GM06990 (cell line): ENCODE measurements around the gene WNT7B.

Source experiments
- DNase-seq: peaks from one replicate; pipeline ENCODE4 v3.0.0-alpha.2; 2011; ENCODE audit not compliant: insufficient read length; ENCODE audit errors: extremely low read depth
- H3K27me3 ChIP-seq: replicated peaks from 2 replicates; pipeline ENCODE4 v1.6.0; 2011; ENCODE audit warnings: low read length; ENCODE audit not compliant: control insufficient read depth, insufficient read depth
- H3K36me3 ChIP-seq: 2 replicates; pipeline ENCODE4 v1.5.1; 2011; ENCODE audit warnings: low read length; ENCODE audit not compliant: control insufficient read depth, insufficient read depth
- H3K4me3 ChIP-seq: replicated peaks from 2 replicates; pipeline ENCODE4 v1.5.1; 2011; ENCODE audit warnings: low read depth, mild to moderate bottlenecking, control low read depth, low read length
- CTCF ChIP-seq: IDR thresholded peaks from 2 replicates; pipeline ENCODE4 v1.5.1; 2011; ENCODE audit warnings: low read length, control low read depth, mild to moderate bottlenecking, inconsistent platforms; ENCODE audit not compliant: insufficient read depth, poor library complexity, severe bottlenecking

Gene WNT7B

DNA sequence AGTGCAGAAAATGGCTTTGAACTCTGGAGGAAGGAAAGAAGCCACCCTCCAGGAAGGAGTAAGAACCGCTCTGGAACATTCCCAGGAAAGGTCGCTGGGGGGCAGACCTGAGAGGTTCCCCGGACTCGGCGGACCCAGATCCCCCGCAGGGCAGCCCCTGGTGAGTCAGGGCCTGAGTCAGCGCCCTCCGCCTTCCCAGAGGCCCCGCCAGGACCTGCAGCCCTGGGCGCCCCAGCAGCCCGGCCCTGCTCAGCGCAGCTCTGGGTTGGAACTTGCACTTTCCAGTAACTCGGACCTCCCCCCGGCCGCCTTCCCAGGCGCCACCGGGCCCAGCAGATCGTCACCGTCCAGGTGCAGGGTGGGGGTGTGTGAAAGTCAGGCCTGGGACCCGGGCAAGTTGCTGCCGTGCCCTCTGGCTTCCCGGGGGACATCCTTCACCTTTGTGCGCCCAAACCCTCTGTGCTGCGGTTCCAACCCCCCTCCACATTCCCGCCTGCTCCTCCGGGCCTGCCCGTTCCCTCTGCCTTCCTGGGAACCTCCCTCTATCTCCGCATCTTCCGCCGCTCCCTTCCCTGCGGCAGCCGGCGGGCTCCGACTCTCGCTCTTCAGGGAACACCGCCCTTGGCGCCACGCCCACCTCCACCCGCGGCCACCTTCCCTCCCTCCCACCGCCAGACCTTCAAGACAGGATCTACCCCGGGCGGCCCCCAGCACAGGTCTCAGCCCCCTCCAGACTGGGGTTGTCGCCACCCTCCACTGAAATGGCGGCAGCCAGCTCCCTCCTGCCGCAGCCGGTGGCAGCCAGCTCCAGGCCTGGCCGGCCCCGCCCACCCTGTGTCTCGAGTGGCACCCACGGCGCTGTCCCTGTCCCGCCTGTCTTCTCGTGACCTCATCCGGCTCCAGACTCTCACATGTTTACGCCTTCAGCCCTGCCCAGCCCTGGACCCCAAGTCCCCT lies 36.8 kb upstream of the WNT7B start:
- no peaks in the 10 kb centered on the region for H3K27me3 ChIP-seq
- H3K36me3 ChIP-seq = no peaks in the 10 kb centered on the region
- H3K4me3 ChIP-seq = peak overlapping the region; percentile 86
- peak; percentile 75 for TF ChIP-seq CTCF
- peak; percentile 84 for DNase-seq

DNA sequence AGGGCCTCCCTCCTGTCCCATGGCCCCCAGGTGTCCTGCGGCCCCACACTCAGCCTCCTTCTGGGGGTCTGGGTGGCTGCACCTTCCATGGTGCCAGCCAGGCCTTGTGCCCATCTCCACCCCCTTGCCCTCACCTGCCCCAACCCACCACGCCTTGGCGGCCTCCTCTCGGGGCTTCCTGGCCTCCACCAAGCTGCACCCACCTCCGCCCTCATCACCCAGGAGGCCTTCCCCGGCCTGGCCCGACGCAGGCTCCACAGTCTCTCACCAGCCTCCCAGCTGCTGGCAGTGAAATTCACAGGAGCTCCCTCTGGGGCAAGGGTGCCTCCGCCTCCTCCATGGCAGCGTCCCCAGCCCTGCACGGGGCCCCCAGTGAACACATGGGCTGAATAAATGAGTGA lies 35.9 kb upstream of the WNT7B start:
- no peak for DNase-seq
- no peak for TF ChIP-seq CTCF
- Histone ChIP-seq H3K27me3 (no peaks in the 10 kb centered on the region), H3K36me3 (no peaks in the 10 kb centered on the region), H3K4me3 (peak overlapping the region; percentile 86)

GRCh38 chr22:46012182-46012880 lies 35.4 kb upstream of the WNT7B start:
- Histone ChIP-seq H3K36me3 (no peaks in the 10 kb centered on the region), H3K4me3 (no peak overlapping the region; the same call in 1 of the 2 replicates), H3K27me3 (no peaks in the 10 kb centered on the region)
- no peak for DNase-seq
- no peak for TF ChIP-seq CTCF

- H3K4me3 ChIP-seq = no peak overlapping the region
- no peak for TF ChIP-seq CTCF
- no peak for DNase-seq
- no peaks in the 10 kb centered on the region for H3K36me3 ChIP-seq
- no peaks in the 10 kb centered on the region for H3K27me3 ChIP-seq
Observed at GRCh38 chr22:46011627-46012181, 34.7 kb upstream of the WNT7B start.

DNA sequence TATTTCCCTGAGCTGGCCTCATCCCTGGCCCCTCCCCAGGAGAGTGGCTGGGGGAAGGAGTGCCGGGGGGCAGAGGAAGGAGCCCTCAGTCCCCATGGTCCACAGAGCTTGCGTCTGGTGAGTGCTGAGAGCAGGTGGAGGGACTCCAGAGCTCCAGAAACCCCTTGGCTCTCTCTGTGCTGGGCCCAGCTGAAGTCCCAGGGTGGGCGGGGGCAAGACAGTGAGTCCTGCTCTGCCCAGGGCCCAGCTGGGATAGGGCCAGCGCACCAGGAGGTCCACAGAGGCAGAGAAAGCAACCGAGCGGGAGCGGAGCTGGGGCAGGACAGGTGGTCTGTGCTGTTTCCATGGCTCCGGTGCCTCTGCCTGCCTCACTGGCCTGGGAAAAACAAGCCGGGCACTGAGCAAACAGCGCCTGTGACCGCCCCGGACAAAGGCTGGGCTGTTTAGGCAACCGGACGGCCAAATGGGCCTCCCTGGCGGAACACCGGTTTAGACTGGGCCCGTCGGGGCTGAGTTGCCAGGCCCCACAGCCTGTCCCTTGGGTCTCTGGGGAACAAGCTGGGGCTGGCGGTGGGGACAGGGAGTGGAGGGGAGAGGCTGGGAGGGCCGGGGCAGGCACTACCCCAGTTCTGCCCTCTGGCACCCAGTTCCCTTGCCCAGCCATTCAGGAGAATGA lies 34.1 kb upstream of the WNT7B start:
- DNase-seq = no peak
- TF ChIP-seq CTCF = no peak
- Histone ChIP-seq H3K27me3 (no peaks in the 10 kb centered on the region), H3K4me3 (no peak overlapping the region), H3K36me3 (no peaks in the 10 kb centered on the region)
